ENCODE results near the gene DDOST. TPM values are rescaled to one million over a fixed set of nuclear protein-coding genes. Genes with fewer than 3 reads are reported as not detected.
A peak's percentile ranks its signal among the peaks of the same experiment; 100 is the strongest.

DDOST gene
- total RNA-seq, 2 experiments from 2014 or later = 140 to 159 TPM

DNA sequence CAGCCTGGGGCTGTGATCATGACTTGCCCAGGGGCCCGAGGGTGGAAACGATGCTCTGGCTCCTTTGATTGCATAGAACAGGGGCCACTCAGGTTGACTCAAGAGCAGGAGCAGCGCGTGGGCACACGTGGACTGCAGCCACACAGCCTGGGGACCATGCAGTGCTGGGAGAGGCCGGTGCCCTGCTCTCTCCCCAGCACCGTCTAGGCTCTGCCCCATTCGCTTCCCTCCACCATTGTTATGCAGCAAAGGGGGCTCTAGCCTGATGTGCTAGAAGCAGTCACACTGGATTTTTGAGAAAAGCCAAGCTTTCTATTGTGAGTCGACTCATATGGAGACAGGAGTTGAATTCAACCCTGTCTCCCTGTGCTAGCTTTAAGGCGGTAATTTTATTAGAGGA, 19.2 kb downstream of the DDOST start:
- intact Hi-C loops (cut with micrococcal nuclease) = loop anchor here (5.0 kb wide), 1 partner anchor 120 kb away; no protein-coding TSS in a partner anchor
- Mint-ChIP-seq H3K4me3 (no peak overlapping the region), H3K36me3 (ENCODE audit: low read depth) (no peaks in the 10 kb centered on the region), H3K27me3 (no peaks in the 10 kb centered on the region), H3K27ac (no peak overlapping the region), H3K9me3 (no peaks in the 10 kb centered on the region), H3K4me1 (ENCODE audit: low read depth) (no peaks in the 10 kb centered on the region)
- DNase-seq = no peak
- CTCF ChIA-PET = interaction anchor here (1.2 to 2.2 kb wide), 3 partner anchors 10 to 119 kb away, joined by 3 to 8 read pairs (median 8); no protein-coding TSS in a partner anchor
- TF ChIP-seq, protein P1, sequence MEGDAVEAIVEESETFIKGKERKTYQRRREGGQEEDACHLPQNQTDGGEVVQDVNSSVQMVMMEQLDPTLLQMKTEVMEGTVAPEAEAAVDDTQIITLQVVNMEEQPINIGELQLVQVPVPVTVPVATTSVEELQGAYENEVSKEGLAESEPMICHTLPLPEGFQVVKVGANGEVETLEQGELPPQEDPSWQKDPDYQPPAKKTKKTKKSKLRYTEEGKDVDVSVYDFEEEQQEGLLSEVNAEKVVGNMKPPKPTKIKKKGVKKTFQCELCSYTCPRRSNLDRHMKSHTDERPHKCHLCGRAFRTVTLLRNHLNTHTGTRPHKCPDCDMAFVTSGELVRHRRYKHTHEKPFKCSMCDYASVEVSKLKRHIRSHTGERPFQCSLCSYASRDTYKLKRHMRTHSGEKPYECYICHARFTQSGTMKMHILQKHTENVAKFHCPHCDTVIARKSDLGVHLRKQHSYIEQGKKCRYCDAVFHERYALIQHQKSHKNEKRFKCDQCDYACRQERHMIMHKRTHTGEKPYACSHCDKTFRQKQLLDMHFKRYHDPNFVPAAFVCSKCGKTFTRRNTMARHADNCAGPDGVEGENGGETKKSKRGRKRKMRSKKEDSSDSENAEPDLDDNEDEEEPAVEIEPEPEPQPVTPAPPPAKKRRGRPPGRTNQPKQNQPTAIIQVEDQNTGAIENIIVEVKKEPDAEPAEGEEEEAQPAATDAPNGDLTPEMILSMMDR (IDR thresholded peaks at IDR 0.05) = no peak
- no peak for ATAC-seq
- POLR2A ChIA-PET = interaction anchor here (0.7 kb wide), 1 partner anchor 19 kb away, joined by 4 read pairs; the partner anchor contains the start of gene DDOST

DNA sequence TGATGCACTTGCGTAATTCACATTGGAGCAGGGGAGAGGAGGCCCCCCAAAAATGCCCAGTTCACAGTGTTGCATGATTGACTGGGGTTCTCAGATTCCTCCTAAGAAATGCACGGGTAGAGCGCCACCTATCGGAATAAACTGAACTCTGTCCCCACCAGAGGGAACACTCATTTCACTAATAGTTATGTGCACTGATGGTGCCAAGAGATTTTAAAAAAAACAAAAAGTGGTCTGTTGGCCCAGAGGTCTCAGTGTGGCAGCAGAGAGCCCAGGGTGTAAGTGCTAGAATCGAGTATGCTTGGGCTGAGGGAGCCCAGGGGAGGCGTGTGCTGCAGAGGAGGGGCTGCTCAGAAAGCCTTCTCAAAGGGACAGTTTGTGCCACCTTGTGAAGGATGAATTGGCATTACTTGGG, 21.0 kb downstream of the DDOST start:
- peak; percentile 79 for DNase-seq
- TF ChIP-seq, protein P1 (IDR thresholded peaks at IDR 0.05) = peak; percentile 80
- no peaks in the 10 kb centered on the region for H3K27me3 Mint-ChIP-seq
- H3K27ac Mint-ChIP-seq = no peak overlapping the region
- POLR2A ChIA-PET = interaction anchor here (1.0 to 1.2 kb wide), 2 partner anchors 21 to 140 kb away, joined by 3 to 4 read pairs; partner anchors contain the start of gene DDOST
- H3K9me3 Mint-ChIP-seq = no peaks in the 10 kb centered on the region
- no peak overlapping the region for H3K4me3 Mint-ChIP-seq
- no peaks in the 10 kb centered on the region for H3K36me3 Mint-ChIP-seq (ENCODE audit: low read depth)
- ATAC-seq = peak; percentile 90
- intact Hi-C loops (cut with micrococcal nuclease) = loop anchor here (5.0 kb wide), 1 partner anchor 118 kb away; no protein-coding TSS in a partner anchor
- H3K4me1 Mint-ChIP-seq (ENCODE audit: low read depth) = no peaks in the 10 kb centered on the region
- CTCF ChIA-PET = interaction anchor here (1.0 to 3.5 kb wide), 7 partner anchors 10 to 134 kb away, joined by 3 to 22 read pairs (median 9); partner anchors contain the start of gene DDOST

DNA sequence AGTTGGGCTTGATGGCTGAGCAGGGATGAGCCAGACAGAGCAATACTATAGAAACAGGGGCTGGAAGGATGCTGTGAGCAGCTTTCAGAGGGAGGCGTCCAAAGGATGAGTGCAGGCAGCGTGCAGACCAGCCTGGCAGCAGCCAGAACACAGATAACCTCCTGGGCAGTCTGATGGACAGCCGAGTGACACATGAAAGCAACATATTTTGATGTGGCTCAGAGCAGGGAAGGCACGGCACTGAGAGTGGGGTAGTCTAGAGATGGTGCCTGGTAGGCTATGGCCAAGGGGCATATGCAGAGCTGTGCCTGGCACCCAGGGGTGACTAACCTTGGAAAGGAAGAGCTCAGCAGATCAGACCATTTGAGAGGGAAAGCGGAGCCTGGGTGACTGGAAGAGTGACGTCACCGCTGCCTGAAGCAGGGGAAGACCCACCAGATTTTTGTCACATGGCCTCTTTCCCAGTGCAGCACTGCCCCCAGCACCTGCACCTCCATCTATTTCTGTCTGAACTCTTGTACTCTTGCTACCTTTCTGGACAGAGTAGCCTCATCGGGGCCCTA, 24.3 kb downstream of the DDOST start:
- Mint-ChIP-seq H3K4me3 (no peak overlapping the region), H3K36me3 (ENCODE audit: low read depth) (no peaks in the 10 kb centered on the region), H3K27ac (no peak overlapping the region), H3K9me3 (no peaks in the 10 kb centered on the region), H3K4me1 (ENCODE audit: low read depth) (peaks cover 11% of the 10 kb centered on the region), H3K27me3 (no peaks in the 10 kb centered on the region)
- no peak for ATAC-seq
- CTCF ChIA-PET = interaction anchor here (0.6 to 1.4 kb wide), 2 partner anchors 13 to 338 kb away, joined by 3 to 4 read pairs; no protein-coding TSS in a partner anchor
- DNase-seq = no peak
- POLR2A ChIA-PET = no interaction called here
- intact Hi-C loops (cut with micrococcal nuclease) = no loop called here
- TF ChIP-seq, protein P1 (IDR thresholded peaks at IDR 0.05) = no peak

DNA sequence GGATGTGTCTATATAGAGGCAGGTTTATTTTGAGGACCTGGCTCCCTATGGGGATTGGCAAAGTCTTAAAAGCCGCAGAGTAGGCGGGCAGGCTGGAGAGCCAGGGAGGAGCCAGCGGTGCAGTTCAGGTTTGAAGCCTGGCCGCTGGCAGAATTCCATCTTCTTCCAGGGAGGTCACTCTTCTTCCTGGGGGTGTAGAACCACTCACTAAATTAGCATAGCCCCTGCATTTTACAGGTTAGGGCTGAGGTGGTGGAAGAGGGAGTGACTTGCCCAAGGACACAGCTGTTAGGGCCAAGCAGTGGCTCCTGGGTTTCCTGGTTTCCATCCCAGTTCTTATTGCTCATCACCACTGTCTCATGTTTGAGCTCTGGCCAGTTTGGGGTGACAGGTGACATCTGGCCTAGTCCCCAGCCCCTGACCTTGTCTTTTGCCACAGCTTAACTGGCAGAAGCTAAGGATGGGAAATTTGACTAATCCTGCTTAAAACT, 26.5 kb downstream of the DDOST start:
- H3K27me3 Mint-ChIP-seq = no peaks in the 10 kb centered on the region
- H3K4me3 Mint-ChIP-seq = peak overlapping the region; percentile 81
- CTCF ChIA-PET = interaction anchor here (0.8 to 2.9 kb wide), 12 partner anchors 9 to 151 kb away, joined by 3 to 21 read pairs (median 6); partner anchors contain the start of genes DDOST and MUL1
- POLR2A ChIA-PET = interaction anchor here (0.7 to 1.8 kb wide), 2 partner anchors 13 to 18 kb away, joined by 3 to 6 read pairs; no protein-coding TSS in a partner anchor
- H3K36me3 Mint-ChIP-seq (ENCODE audit: low read depth) = no peaks in the 10 kb centered on the region
- intact Hi-C loops (cut with micrococcal nuclease) = no loop called here
- peaks cover 11% of the 10 kb centered on the region for H3K4me1 Mint-ChIP-seq (ENCODE audit: low read depth)
- no peaks in the 10 kb centered on the region for H3K9me3 Mint-ChIP-seq
- ATAC-seq (peak; percentile 45), DNase-seq (peak; percentile 50)
- no peak overlapping the region for H3K27ac Mint-ChIP-seq
- TF ChIP-seq, protein P1 (IDR thresholded peaks at IDR 0.05) = no peak
